Thymus (tissue), 14 donors: ENCODE measurements around the gene FUT7. TPM values are rescaled to one million over a fixed set of nuclear protein-coding genes. Genes with fewer than 3 reads are reported as not detected.
A peak's percentile ranks its signal among the peaks of the same experiment; 100 is the strongest.

Experiments used
- DNase-seq, 9 donors: peaks; one replicate each; pipeline ENCODE4 v3.0.0-alpha.2; 2013; ENCODE audit warnings: low spot score in 9 of 9, low read depth in 6 of 9, missing footprints in 1 of 9
- H3K27ac ChIP-seq, 2 donors: one replicate each; pipeline ENCODE4 v1.5.1; 2013; ENCODE audit warnings: control low read depth in 1 of 2, low read depth in 1 of 2, low read length in 1 of 2, mild to moderate bottlenecking in 1 of 2, moderate library complexity in 1 of 2
- H3K27me3 ChIP-seq, 2 donors: one replicate each; pipeline ENCODE4 v1.5.1; 2013; ENCODE audit warnings: low read length in 1 of 2; ENCODE audit not compliant: control insufficient read depth in 2 of 2, insufficient read depth in 1 of 2
- H3K36me3 ChIP-seq, 2 donors: one replicate each; pipeline ENCODE4 v1.5.1; 2013; ENCODE audit warnings: low read length in 1 of 2, mild to moderate bottlenecking in 1 of 2, moderate library complexity in 1 of 2; ENCODE audit not compliant: control insufficient read depth in 2 of 2, insufficient read depth in 2 of 2
- H3K4me1 ChIP-seq, 2 donors: one replicate each; pipeline ENCODE4 v1.5.1; 2013; ENCODE audit warnings: low read length in 2 of 2; ENCODE audit not compliant: control insufficient read depth in 2 of 2, insufficient read depth in 2 of 2
- H3K4me3 ChIP-seq, 2 donors: one replicate each; pipeline ENCODE4 v1.5.1; 2013; ENCODE audit warnings: low read length in 2 of 2, control low read depth in 1 of 2, mild to moderate bottlenecking in 1 of 2
- H3K9me3 ChIP-seq, 2 donors: one replicate each; pipeline ENCODE4 v1.5.1; 2013; ENCODE audit warnings: low read length in 1 of 2, mild to moderate bottlenecking in 1 of 2; ENCODE audit not compliant: control insufficient read depth in 2 of 2, insufficient read depth in 1 of 2
- WGBS: extraction: QIAGEN DNeasy Blood & Tissue Kit; methylation state at CpG from one replicate; pipeline ENCODE4 v1.1.7; 2013; 5-methylcytosine and 5-hydroxymethylcytosine counted together
- long read RNA-seq, 10 donors: transcript quantifications; one replicate each; lab custom pipeline, GENCODE V29; 2026
- polyA plus RNA-seq: library from polyadenylated mRNA; stranded (reverse); fragments of 200-250 nt; gene quantifications from one replicate; pipeline ENCODE4 v1.2.3, GENCODE V29; 2013
- total RNA-seq: library from RNA; stranded (reverse); fragments of 120-200 nt; gene quantifications from one replicate; pipeline ENCODE4 v1.2.4, GENCODE V29; 2013
- donor health status: healthy.

FUT7 gene
- total RNA-seq (0.99 TPM), polyA plus RNA-seq (4.6 TPM)
- long read RNA-seq, donor 1, result 0 reads
- long read RNA-seq, donor 2, result 0 reads
- long read RNA-seq, donor 3, partial matches to known transcripts, result 0 of 1 reads
- long read RNA-seq, donor 3, other reads (novel, unspliced or antisense), result 0 of 1 reads
- long read RNA-seq, donor 4, partial matches to known transcripts, result 0 of 1 reads
- long read RNA-seq, donor 4, other reads (novel, unspliced or antisense), result 0 of 1 reads
- long read RNA-seq, donor 5, partial matches to known transcripts, result 0 of 3 reads
- long read RNA-seq, donor 5, other reads (novel, unspliced or antisense), result 0 of 3 reads
- long read RNA-seq, donor 6, result 0 reads
- long read RNA-seq, donor 7, result 0 reads
- long read RNA-seq, donor 8, result 0 reads
- long read RNA-seq, donor 9, result 0 reads
- long read RNA-seq, donor 10, partial matches to known transcripts, result 0 of 1 reads
- long read RNA-seq, donor 10, other reads (novel, unspliced or antisense), result 0 of 1 reads

DNA sequence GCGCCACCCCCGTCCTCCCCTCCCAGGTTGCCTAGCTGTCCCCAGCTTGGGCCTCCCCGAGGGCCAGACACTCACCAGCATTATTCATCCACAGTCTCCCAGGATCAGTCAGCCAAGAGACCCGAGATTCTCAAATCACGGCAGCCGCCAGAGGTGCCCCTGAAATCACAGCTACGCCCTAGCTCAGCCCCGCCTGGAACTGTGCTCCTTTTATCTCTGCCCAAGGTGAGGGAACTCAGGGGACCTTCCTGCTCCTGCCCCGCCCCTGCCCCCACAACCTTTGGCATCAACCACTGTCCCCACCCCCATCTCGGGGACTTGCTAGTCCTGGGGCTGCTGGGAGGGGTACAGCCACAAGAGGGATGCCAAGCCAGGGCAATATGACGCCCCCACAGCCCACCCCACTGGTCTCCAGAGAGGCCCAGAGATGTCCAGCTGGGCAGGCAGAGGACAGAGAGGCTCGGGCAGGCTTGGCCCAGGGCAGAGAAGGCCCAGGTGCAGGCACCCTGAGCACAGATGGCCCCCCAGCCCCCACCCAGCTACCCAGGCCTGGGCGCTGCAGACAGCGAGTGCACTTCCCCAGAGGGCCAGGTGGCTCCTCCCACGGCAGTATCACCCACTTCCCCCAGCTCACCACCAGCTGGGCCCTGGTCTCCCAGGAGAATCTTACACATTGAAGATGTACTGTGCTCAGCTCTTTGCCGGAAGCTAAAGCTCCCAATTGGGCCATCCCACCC, at the start of gene FUT7:
TSS of gene FUT7 (minus strand) at position 185 of the 737 bp plus-strand sequence. CDS start at position 88, 97 bp downstream.
- WGBS, result 21% methylated on average over 16 of the region's 16 CpGs
- Histone ChIP-seq H3K4me3 (no peak within 1 kb of the TSS), H3K9me3 (no peaks in the 10 kb centered on the region), H3K4me1 (peaks cover 13 to 56% of the 10 kb centered on the region in 2 donors), H3K27me3 (peaks cover 31 to 70% of the 10 kb centered on the region in 2 donors), H3K27ac (peak within 1 kb of the TSS; percentile 19 to 57), H3K36me3 (no peaks in the 10 kb centered on the region)
- no peak for DNase-seq

DNA sequence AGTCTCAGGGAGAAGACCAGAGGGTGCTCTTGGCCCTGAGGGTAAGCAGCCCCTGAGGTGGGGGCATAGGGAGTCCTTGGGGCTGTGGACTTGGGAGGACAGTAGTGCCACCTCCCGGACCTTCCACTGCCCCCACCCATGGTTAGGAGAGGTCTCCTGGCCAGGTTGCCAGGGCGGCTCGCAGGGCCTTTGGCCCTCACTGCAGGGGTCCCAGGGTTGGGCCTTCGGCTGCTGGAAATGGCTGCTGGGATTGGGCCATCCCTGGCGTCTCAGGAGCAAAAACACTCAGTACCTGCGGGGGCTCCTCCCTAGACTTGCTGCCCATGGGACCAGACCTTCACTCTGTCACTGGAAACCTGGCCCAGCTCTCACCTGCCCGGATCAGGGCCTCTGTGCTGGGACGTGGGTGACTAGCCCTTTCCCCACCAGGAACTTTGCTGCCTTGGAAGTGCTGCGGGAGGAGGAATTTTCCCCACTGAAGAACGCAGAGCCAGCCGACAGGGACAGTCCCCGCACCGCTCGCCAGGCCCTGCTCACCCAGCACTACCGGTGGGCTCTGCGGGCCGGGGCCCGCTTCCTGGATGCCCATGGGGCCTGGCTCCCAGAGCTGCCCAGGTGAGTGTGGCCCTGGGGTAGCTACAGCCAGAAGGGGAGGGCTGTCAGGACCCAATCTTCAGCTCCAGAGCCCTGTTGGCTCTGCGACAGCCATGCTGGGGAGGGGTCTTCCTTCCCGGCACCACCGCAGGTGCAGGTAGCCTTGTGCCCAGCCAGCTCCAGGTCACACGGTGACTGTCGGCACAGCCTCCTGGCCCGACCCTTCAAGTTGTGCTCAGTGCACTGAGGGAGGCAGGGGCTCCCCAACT, 48.6 kb upstream of the FUT7 start:
- WGBS, result 92% methylated on average over 24 of the region's 24 CpGs
- H3K9me3 ChIP-seq, result no peaks in the 10 kb centered on the region
- peaks cover 9 to 18% of the 10 kb centered on the region in 2 donors for H3K4me1 ChIP-seq
- no peak for DNase-seq
- H3K27me3 ChIP-seq, result peaks cover 14 to 74% of the 10 kb centered on the region in 2 donors
- no peak overlapping the region for H3K27ac ChIP-seq
- no peak overlapping the region for H3K4me3 ChIP-seq
- H3K36me3 ChIP-seq, result no peaks in the 10 kb centered on the region

DNA sequence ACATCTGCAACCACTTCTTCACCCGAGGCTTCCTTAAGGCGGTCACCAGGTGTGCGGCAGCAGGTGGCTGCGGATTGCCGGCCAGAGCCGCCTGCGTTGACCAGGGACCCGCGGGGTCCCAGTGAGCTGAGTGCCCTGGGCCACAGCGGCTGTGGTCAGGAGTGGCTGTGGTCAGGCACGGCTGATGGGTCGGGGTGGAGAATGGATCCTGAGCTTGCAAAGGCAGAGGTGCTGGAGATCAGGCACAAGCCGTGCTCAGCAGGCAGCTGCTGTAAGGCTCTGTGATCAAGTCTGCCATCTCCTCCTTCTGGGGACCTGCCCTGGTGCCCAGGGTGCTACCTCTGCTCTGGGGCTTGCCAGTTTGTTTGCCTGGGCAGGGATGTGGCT, 47.5 kb upstream of the FUT7 start:
- Histone ChIP-seq H3K9me3 (no peaks in the 10 kb centered on the region), H3K4me1 (peaks cover 9 to 13% of the 10 kb centered on the region in 2 donors), H3K36me3 (no peaks in the 10 kb centered on the region), H3K4me3 (no peak overlapping the region), H3K27me3 (peaks cover 13 to 76% of the 10 kb centered on the region in 2 donors), H3K27ac (no peak overlapping the region)
- no peak for DNase-seq
- WGBS, result 97% methylated on average over 13 of the region's 13 CpGs

DNA sequence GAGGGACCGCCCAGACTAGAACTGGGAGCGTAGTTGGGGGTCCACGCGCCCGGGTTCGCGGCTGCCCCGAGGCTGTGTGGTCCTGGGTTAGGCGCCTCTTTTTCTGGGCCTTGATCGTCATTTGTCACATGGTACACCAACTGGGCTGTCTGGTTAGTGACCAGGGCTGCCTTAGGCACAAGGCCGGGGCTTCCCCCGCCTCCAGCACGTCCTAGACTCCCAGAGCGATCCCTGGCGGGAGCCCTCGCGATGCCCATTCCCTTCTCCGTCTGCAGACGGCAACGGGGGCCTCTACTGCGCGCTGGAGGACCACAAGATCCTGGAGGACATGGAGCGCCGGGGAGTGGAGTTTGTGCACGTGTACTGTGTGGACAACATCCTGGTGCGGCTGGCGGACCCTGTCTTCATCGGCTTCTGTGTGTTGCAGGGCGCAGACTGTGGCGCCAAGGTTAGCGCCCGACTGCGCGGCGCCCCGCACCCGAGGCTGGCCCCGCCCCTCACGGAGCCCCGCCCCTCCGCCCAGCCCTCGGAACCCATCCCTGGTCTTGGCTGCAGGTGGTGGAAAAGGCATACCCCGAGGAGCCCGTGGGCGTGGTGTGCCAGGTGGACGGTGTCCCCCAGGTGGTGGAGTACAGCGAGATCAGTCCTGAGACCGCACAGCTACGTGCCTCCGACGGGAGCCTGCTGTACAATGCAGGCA, 47.0 kb upstream of the FUT7 start:
- H3K36me3 ChIP-seq, result no peaks in the 10 kb centered on the region
- no peak overlapping the region for H3K4me3 ChIP-seq
- no peak for DNase-seq
- H3K4me1 ChIP-seq, result peaks cover 9 to 13% of the 10 kb centered on the region in 2 donors
- peaks cover 13 to 77% of the 10 kb centered on the region in 2 donors for H3K27me3 ChIP-seq
- H3K27ac ChIP-seq, result no peak overlapping the region
- no peaks in the 10 kb centered on the region for H3K9me3 ChIP-seq
- WGBS, result 90% methylated on average over 51 of the region's 51 CpGs

DNA sequence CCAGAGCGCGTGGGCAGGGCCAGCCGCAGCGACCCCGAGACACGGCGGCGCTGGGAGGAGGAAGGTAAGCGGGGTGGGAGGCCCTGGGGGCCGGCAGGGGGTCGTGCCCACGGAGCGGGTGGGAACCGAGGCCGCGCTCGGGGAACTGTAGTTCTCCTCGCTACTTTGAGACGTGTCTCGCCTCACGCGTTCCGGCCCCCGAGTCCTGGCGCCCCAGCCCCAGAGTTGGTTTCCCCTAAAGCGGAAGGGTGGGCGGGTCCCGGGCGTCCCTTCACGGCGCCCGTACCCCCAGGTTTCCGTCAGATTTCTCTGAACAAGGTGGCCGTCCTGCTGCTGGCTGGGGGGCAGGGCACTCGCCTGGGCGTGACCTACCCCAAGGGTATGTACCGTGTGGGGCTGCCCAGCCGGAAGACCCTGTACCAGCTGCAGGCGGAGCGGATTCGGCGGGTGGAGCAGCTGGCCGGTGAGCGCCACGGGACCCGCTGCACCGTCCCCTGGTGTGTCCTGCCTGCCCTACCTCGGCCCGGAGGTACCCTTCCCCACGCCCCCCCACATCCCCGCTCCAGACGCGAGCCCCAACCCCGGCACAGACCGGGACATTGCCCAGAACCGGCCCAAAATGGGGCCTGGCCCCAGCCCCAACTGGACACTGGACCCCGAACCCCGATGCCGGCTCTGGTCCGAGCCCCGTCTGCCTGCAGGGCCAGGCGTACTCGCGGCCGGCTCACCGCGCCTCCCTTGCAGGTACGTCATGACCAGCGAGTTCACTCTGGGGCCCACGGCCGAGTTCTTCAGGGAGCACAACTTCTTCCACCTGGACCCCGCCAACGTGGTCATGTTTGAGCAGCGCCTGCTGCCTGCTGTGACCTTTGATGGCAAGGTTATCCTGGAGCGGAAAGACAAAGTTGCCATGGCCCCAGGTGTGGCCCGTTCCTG, 46.1 kb upstream of the FUT7 start:
- Histone ChIP-seq H3K36me3 (no peaks in the 10 kb centered on the region), H3K4me3 (peak overlapping the region; percentile 24 to 58), H3K27me3 (peaks cover 13 to 77% of the 10 kb centered on the region in 2 donors), H3K27ac (peak overlapping the region in 1 of 2 donors; percentile 66), H3K9me3 (no peaks in the 10 kb centered on the region), H3K4me1 (peaks cover 9 to 13% of the 10 kb centered on the region in 2 donors)
- 23% methylated on average over 76 of the region's 76 CpGs for WGBS
- peak in 1 of 9 donors; percentile 55 for DNase-seq

- H3K9me3 ChIP-seq, result no peaks in the 10 kb centered on the region
- peak in 1 of 9 donors; percentile 34 for DNase-seq
- peaks cover 9 to 13% of the 10 kb centered on the region in 2 donors for H3K4me1 ChIP-seq
- peak within 1 kb of the TSS in 1 of 2 donors; percentile 66 for H3K27ac ChIP-seq
- WGBS, result 4% methylated on average over 87 of the region's 87 CpGs
- H3K36me3 ChIP-seq, result no peaks in the 10 kb centered on the region
- peak within 1 kb of the TSS; percentile 24 to 58 for H3K4me3 ChIP-seq
- peaks cover 13 to 76% of the 10 kb centered on the region in 2 donors for H3K27me3 ChIP-seq
Observed at GRCh38 chr9:137077010-137077747, 45.3 kb upstream of the FUT7 start, which contains the start of gene UAP1L1. TSS of gene UAP1L1 (plus strand) at chr9:137077517. CDS start at chr9:137077533, 16 bp downstream.

DNA sequence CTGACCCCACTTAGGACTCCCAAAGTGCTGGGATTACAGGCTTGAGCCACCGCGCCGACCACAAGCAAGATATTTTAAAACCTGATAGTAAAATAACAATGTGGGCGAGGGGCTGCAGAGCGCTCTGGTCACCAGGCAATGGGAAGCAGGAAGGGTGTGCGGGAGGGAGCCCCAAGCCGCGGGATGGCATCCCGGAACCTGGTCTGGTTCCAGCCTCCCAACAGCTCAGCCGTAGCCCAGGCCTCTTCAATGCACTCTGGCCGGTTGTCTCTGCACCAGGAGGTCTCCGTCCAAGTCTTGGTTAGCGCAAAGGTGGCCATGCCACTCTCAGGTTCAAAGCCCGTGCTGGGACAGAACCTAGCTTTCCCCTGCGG, 44.7 kb upstream of the FUT7 start:
- no peaks in the 10 kb centered on the region for H3K9me3 ChIP-seq
- WGBS, result 81% methylated on average over 15 of the region's 15 CpGs
- DNase-seq, result no peak
- peaks cover 13 to 75% of the 10 kb centered on the region in 2 donors for H3K27me3 ChIP-seq
- H3K4me3 ChIP-seq, result no peak overlapping the region
- no peaks in the 10 kb centered on the region for H3K36me3 ChIP-seq
- peaks cover 9 to 13% of the 10 kb centered on the region in 2 donors for H3K4me1 ChIP-seq
- H3K27ac ChIP-seq, result no peak overlapping the region
